Measurements from ENCODE around the gene MGARP.

Gene MGARP

GRCh38 chr4:139311909-139312308 is 31.9 kb upstream of the MGARP start:
- Histone ChIP-seq H2BK5ac (ENCODE audit: low read depth, low read length, poor library complexity) (no peak overlapping the region), H3K4me2 (ENCODE audit: low read length) (no peak overlapping the region), H2AFZ (ENCODE audit: insufficient read depth, low read length, poor library complexity) (no peak overlapping the region), H3K36me3 (ENCODE audit: control insufficient read depth in 1 of 2, insufficient read depth in 2 of 2, low read length in 2 of 2) (peaks cover 0 to 3% of the 10 kb centered on the region in 2 experiments), H3K9ac (ENCODE audit: low read length) (no peak overlapping the region), H3K4me3 (ENCODE audit: low read depth, low read length) (no peak overlapping the region), H3K14ac (ENCODE audit: low read length) (no peak overlapping the region), H3K27ac (ENCODE audit: low read depth, low read length) (no peak overlapping the region), H3K79me1 (ENCODE audit: low read length) (no peaks in the 10 kb centered on the region), H3K27me3 (ENCODE audit: insufficient read depth, low read length) (no peaks in the 10 kb centered on the region), H3K4me1 (ENCODE audit: control insufficient read depth in 1 of 2, insufficient read depth in 2 of 2, low read length in 2 of 2) (no peaks in the 10 kb centered on the region), H2BK120ac (ENCODE audit: insufficient read depth, low read length, poor library complexity) (no peak overlapping the region), H3K4ac (ENCODE audit: low read depth, low read length) (no peak overlapping the region), H3K23ac (ENCODE audit: low read length) (no peak overlapping the region), H3K79me2 (ENCODE audit: control insufficient read depth, insufficient read depth, low read length, poor library complexity) (peaks cover 9% of the 10 kb centered on the region), H3K18ac (ENCODE audit: low read length) (no peak overlapping the region), H4K8ac (ENCODE audit: low read depth, low read length) (no peak overlapping the region), H2AK5ac (ENCODE audit: low read length) (no peak overlapping the region), H2BK12ac (ENCODE audit: low read length) (no peak overlapping the region), H3K9me3 (ENCODE audit: insufficient read depth, low read depth, low read length) (no peaks in the 10 kb centered on the region), H4K91ac (ENCODE audit: low read depth, low read length) (no peak overlapping the region), H4K12ac (ENCODE audit: low read depth, low read length) (no peak overlapping the region)
- WGBS (ENCODE audit: extremely low coverage, insufficient coverage, insufficient read length), result 100% methylated on average over 1 of the region's 3 CpGs
- no peak for DNase-seq

GRCh38 chr4:139304920-139305319 is 24.9 kb upstream of the MGARP start:
- H3K9ac ChIP-seq (ENCODE audit: low read length), result no peak overlapping the region
- no peak overlapping the region for H2BK5ac ChIP-seq (ENCODE audit: low read depth, low read length, poor library complexity)
- no peak overlapping the region for H4K12ac ChIP-seq (ENCODE audit: low read depth, low read length)
- H2AK5ac ChIP-seq (ENCODE audit: low read length), result no peak overlapping the region
- DNase-seq, result no peak
- no peak overlapping the region for H2AFZ ChIP-seq (ENCODE audit: insufficient read depth, low read length, poor library complexity)
- no peak overlapping the region for H2BK120ac ChIP-seq (ENCODE audit: insufficient read depth, low read length, poor library complexity)
- H3K9me3 ChIP-seq (ENCODE audit: insufficient read depth, low read depth, low read length), result peaks cover 2% of the 10 kb centered on the region
- H3K14ac ChIP-seq (ENCODE audit: low read length), result no peak overlapping the region
- H3K27me3 ChIP-seq (ENCODE audit: insufficient read depth, low read length), result no peaks in the 10 kb centered on the region
- H3K79me2 ChIP-seq (ENCODE audit: control insufficient read depth, insufficient read depth, low read length, poor library complexity), result peaks cover 24% of the 10 kb centered on the region
- H4K91ac ChIP-seq (ENCODE audit: low read depth, low read length), result no peak overlapping the region
- H3K4ac ChIP-seq (ENCODE audit: low read depth, low read length), result peak overlapping the region; percentile 96
- no peak overlapping the region for H3K18ac ChIP-seq (ENCODE audit: low read length)
- H3K79me1 ChIP-seq (ENCODE audit: low read length), result peaks cover 16% of the 10 kb centered on the region
- H2BK12ac ChIP-seq (ENCODE audit: low read length), result no peak overlapping the region
- peaks cover 5 to 8% of the 10 kb centered on the region in 2 experiments for H3K36me3 ChIP-seq (ENCODE audit: control insufficient read depth in 1 of 2, insufficient read depth in 2 of 2, low read length in 2 of 2)
- H3K4me1 ChIP-seq (ENCODE audit: control insufficient read depth in 1 of 2, insufficient read depth in 2 of 2, low read length in 2 of 2), result no peaks in the 10 kb centered on the region
- H3K4me2 ChIP-seq (ENCODE audit: low read length), result no peak overlapping the region
- no CpG with 5 or more reads among the region's 2 CpGs for WGBS (ENCODE audit: extremely low coverage, insufficient coverage, insufficient read length)
- no peak overlapping the region for H3K4me3 ChIP-seq (ENCODE audit: low read depth, low read length)
- H4K8ac ChIP-seq (ENCODE audit: low read depth, low read length), result no peak overlapping the region
- no peak overlapping the region for H3K23ac ChIP-seq (ENCODE audit: low read length)
- no peak overlapping the region for H3K27ac ChIP-seq (ENCODE audit: low read depth, low read length)

DNA sequence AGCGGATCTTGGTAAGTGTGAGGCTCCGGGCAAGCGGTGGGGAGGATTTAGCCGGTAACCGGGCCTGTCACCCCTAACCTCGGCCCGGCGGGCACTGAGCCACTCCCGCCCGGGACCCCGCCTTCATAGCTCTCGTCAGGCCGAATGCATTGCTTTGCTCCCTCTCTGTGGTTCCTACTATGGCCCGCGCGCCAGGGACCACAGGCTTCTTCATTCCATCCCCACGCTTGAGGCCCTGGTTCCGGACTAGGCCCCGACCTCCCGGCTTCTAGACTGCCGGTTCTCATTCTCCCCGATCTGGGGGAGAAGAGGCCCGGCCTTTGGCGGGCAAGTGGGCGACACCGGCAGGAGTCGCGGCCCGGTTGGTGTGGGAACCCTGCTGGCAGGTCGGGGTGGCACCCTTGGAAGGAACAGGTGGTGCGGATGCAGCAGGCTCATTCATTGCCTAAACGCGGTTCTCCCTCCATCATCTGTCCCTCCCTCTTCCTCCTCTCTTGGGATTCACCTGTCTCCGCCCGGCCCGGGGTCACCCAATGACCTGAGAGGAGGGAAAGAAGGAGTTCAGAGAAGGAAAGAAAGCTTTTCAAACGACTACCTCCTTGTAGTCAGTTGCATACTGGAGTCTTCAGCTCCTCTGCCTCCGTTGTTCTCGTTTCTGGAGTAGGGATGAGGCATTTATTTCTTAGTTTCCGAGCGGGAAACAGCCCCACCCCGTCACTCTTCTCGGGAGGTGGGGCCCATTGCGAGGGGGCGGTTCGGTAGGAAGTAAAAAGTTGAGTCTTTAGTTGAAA is 22.0 kb upstream of the MGARP start, which contains the start of gene NDUFC1:
Gene NDUFC1, minus strand, starts transcription at position 657 of the 791 bp plus-strand sequence. CDS start 6,679 bp downstream, outside the sequence.
- no peaks in the 10 kb centered on the region for H3K27me3 ChIP-seq (ENCODE audit: insufficient read depth, low read length)
- H3K79me1 ChIP-seq (ENCODE audit: low read length), result peaks cover 16% of the 10 kb centered on the region
- H3K23ac ChIP-seq (ENCODE audit: low read length), result no peak within 1 kb of the TSS

GRCh38 chr4:139301113-139301820 is 21.2 kb upstream of the MGARP start, which contains the start of gene NAA15:
TSS of gene NAA15 (plus strand) at chr4:139301505. CDS start at chr4:139301778, 273 bp downstream.
- peak within 1 kb of the TSS; percentile 81 for H2AK5ac ChIP-seq (ENCODE audit: low read length)
- no peak within 1 kb of the TSS for H2BK12ac ChIP-seq (ENCODE audit: low read length)
- H3K18ac ChIP-seq (ENCODE audit: low read length), result peak within 1 kb of the TSS; percentile 87
- peak within 1 kb of the TSS; percentile 96 for H3K4ac ChIP-seq (ENCODE audit: low read depth, low read length)
- H4K91ac ChIP-seq (ENCODE audit: low read depth, low read length), result peak within 1 kb of the TSS; percentile 80
- DNase-seq, result peak; percentile 98 to 99
- H4K8ac ChIP-seq (ENCODE audit: low read depth, low read length), result peak within 1 kb of the TSS; percentile 92
- peak within 1 kb of the TSS; percentile 85 for H3K27ac ChIP-seq (ENCODE audit: low read depth, low read length)
- peak within 1 kb of the TSS; percentile 83 for H3K4me2 ChIP-seq (ENCODE audit: low read length)
- H3K4me3 ChIP-seq (ENCODE audit: low read depth, low read length), result peak within 1 kb of the TSS; percentile 96
- H3K36me3 ChIP-seq (ENCODE audit: control insufficient read depth in 1 of 2, insufficient read depth in 2 of 2, low read length in 2 of 2), result peaks cover 5% of the 10 kb centered on the region in 2 experiments
- peaks cover 2% of the 10 kb centered on the region for H3K9me3 ChIP-seq (ENCODE audit: insufficient read depth, low read depth, low read length)
- H4K12ac ChIP-seq (ENCODE audit: low read depth, low read length), result peak within 1 kb of the TSS; percentile 87
- H3K14ac ChIP-seq (ENCODE audit: low read length), result peak within 1 kb of the TSS; percentile 91
- H2AFZ ChIP-seq (ENCODE audit: insufficient read depth, low read length, poor library complexity), result peak within 1 kb of the TSS; percentile 82
- H3K27me3 ChIP-seq (ENCODE audit: insufficient read depth, low read length), result no peaks in the 10 kb centered on the region
- peak within 1 kb of the TSS; percentile 39 for H2BK120ac ChIP-seq (ENCODE audit: insufficient read depth, low read length, poor library complexity)
- H3K79me2 ChIP-seq (ENCODE audit: control insufficient read depth, insufficient read depth, low read length, poor library complexity), result peaks cover 22% of the 10 kb centered on the region
- H2BK5ac ChIP-seq (ENCODE audit: low read depth, low read length, poor library complexity), result peak within 1 kb of the TSS; percentile 67
- H3K4me1 ChIP-seq (ENCODE audit: control insufficient read depth in 1 of 2, insufficient read depth in 2 of 2, low read length in 2 of 2), result no peaks in the 10 kb centered on the region
- no peak within 1 kb of the TSS for H3K23ac ChIP-seq (ENCODE audit: low read length)
- H3K9ac ChIP-seq (ENCODE audit: low read length), result peak within 1 kb of the TSS; percentile 82
- WGBS (ENCODE audit: extremely low coverage, insufficient coverage, insufficient read length), result no CpG with 5 or more reads among the region's 61 CpGs
- H3K79me1 ChIP-seq (ENCODE audit: low read length), result peaks cover 16% of the 10 kb centered on the region

More for the DNA sequence above, 22.0 kb upstream of the MGARP start, which contains the start of gene NDUFC1:
- H2AK5ac ChIP-seq (ENCODE audit: low read length), result peak within 1 kb of the TSS; percentile 81
- peak within 1 kb of the TSS; percentile 87 for H4K12ac ChIP-seq (ENCODE audit: low read depth, low read length)
- WGBS (ENCODE audit: extremely low coverage, insufficient coverage, insufficient read length), result no CpG with 5 or more reads among the region's 46 CpGs
- peak; percentile 24 to 59 for DNase-seq
- H3K9ac ChIP-seq (ENCODE audit: low read length), result peak within 1 kb of the TSS; percentile 82
- H3K27ac ChIP-seq (ENCODE audit: low read depth, low read length), result peak within 1 kb of the TSS; percentile 54
- H2AFZ ChIP-seq (ENCODE audit: insufficient read depth, low read length, poor library complexity), result peak within 1 kb of the TSS; percentile 82
- H3K4ac ChIP-seq (ENCODE audit: low read depth, low read length), result peak within 1 kb of the TSS; percentile 96
- peak within 1 kb of the TSS; percentile 92 for H4K8ac ChIP-seq (ENCODE audit: low read depth, low read length)
- peaks cover 22% of the 10 kb centered on the region for H3K79me2 ChIP-seq (ENCODE audit: control insufficient read depth, insufficient read depth, low read length, poor library complexity)
- H2BK5ac ChIP-seq (ENCODE audit: low read depth, low read length, poor library complexity), result peak within 1 kb of the TSS; percentile 67
- H3K36me3 ChIP-seq (ENCODE audit: control insufficient read depth in 1 of 2, insufficient read depth in 2 of 2, low read length in 2 of 2), result peaks cover 5% of the 10 kb centered on the region in 2 experiments
- H2BK120ac ChIP-seq (ENCODE audit: insufficient read depth, low read length, poor library complexity), result peak within 1 kb of the TSS; percentile 39
- H3K9me3 ChIP-seq (ENCODE audit: insufficient read depth, low read depth, low read length), result peaks cover 2% of the 10 kb centered on the region
- peak within 1 kb of the TSS; percentile 87 for H3K18ac ChIP-seq (ENCODE audit: low read length)
- H2BK12ac ChIP-seq (ENCODE audit: low read length), result no peak within 1 kb of the TSS
- peak within 1 kb of the TSS; percentile 80 for H4K91ac ChIP-seq (ENCODE audit: low read depth, low read length)
- peak within 1 kb of the TSS; percentile 83 for H3K4me2 ChIP-seq (ENCODE audit: low read length)
- H3K4me3 ChIP-seq (ENCODE audit: low read depth, low read length), result peak within 1 kb of the TSS; percentile 96
- no peaks in the 10 kb centered on the region for H3K4me1 ChIP-seq (ENCODE audit: control insufficient read depth in 1 of 2, insufficient read depth in 2 of 2, low read length in 2 of 2)
- H3K14ac ChIP-seq (ENCODE audit: low read length), result peak within 1 kb of the TSS; percentile 91

All from trophoblast cell (in vitro differentiated cells and primary cell).